ENCODE data around the gene WDFY4. TPM values are rescaled to one million over a fixed set of nuclear protein-coding genes. Genes with fewer than 3 reads are reported as not detected.

Gene WDFY4
- polyA plus RNA-seq, 1 donor (not counting 4 experiments of a cell fraction or from before 2014, with no cell fraction given) = 0.04 TPM

GRCh38 chr10:48758411-48758810 lies 73.7 kb downstream of the WDFY4 start:
- DNase-seq (ENCODE audit: low read depth, low spot score) (no peak), FAIRE-seq (no peak)
- Histone ChIP-seq H3K4me3 (ENCODE audit: control insufficient read depth in 2 of 3, extremely low read depth in 1 of 3, insufficient read depth in 2 of 3, low read depth in 1 of 3, low read length in 3 of 3) (no peak overlapping the region), H3K36me3 (ENCODE audit: control insufficient read depth in 2 of 2, extremely low read depth in 1 of 2, insufficient read depth in 2 of 2, low read length in 2 of 2) (no peaks in the 10 kb centered on the region), H4K20me1 (ENCODE audit: control insufficient read depth, extremely low read depth, insufficient read depth, low read length) (no peaks in the 10 kb centered on the region), H3K4me2 (ENCODE audit: control insufficient read depth, extremely low read depth, insufficient read depth, low read depth, low read length) (no peak overlapping the region), H3K9me1 (ENCODE audit: control insufficient read depth, extremely low read depth, insufficient read depth, low read length) (no peaks in the 10 kb centered on the region), H3K27me3 (ENCODE audit: control insufficient read depth, extremely low read depth, insufficient read depth, low read length) (peaks cover 14% of the 10 kb centered on the region), H2AFZ (ENCODE audit: control insufficient read depth, low read length) (no peak overlapping the region), H3K9ac (ENCODE audit: control insufficient read depth, extremely low read depth, insufficient read depth, low read length) (no peak overlapping the region), H3K79me2 (ENCODE audit: control insufficient read depth, insufficient read depth, low read length) (no peaks in the 10 kb centered on the region), H3K27ac (ENCODE audit: control insufficient read depth, insufficient read depth, low read length) (no peak overlapping the region), H3K4me1 (ENCODE audit: control insufficient read depth, extremely low read depth, insufficient read depth, low read length) (no peaks in the 10 kb centered on the region), H3K9me3 (ENCODE audit: control insufficient read depth, low read depth, low read length) (no peaks in the 10 kb centered on the region)
- dilution Hi-C loops (cut with MboI; ENCODE audit: extremely low pct_ligation_motif_present, low sequenced_read_pairs) = no loop called here
- TF ChIP-seq CTCF (optimal IDR thresholded peaks at IDR 0.05 in 1 of 3, IDR thresholded peaks at IDR 0.05 in 1 of 3, conservative IDR thresholded peaks at IDR 0.05 in 1 of 3; ENCODE audit: extremely low read depth in 1 of 3, insufficient read depth in 2 of 3, low read length in 3 of 3) (no peak), EZH2 (IDR thresholded peaks at IDR 0.05; ENCODE audit: low read length) (no peak)

- H3K4me2 ChIP-seq (ENCODE audit: control insufficient read depth, extremely low read depth, insufficient read depth, low read depth, low read length) = no peak overlapping the region
- no peaks in the 10 kb centered on the region for H3K36me3 ChIP-seq (ENCODE audit: control insufficient read depth in 2 of 2, extremely low read depth in 1 of 2, insufficient read depth in 2 of 2, low read length in 2 of 2)
- dilution Hi-C loops (cut with MboI; ENCODE audit: extremely low pct_ligation_motif_present, low sequenced_read_pairs) = no loop called here
- no peaks in the 10 kb centered on the region for H3K9me3 ChIP-seq (ENCODE audit: control insufficient read depth, low read depth, low read length)
- FAIRE-seq (no peak), DNase-seq (ENCODE audit: low read depth, low spot score) (no peak)
- TF ChIP-seq EZH2 (IDR thresholded peaks at IDR 0.05; ENCODE audit: low read length) (no peak), CTCF (optimal IDR thresholded peaks at IDR 0.05 in 1 of 3, IDR thresholded peaks at IDR 0.05 in 1 of 3, conservative IDR thresholded peaks at IDR 0.05 in 1 of 3; ENCODE audit: extremely low read depth in 1 of 3, insufficient read depth in 2 of 3, low read length in 3 of 3) (no peak)
- H3K4me3 ChIP-seq (ENCODE audit: control insufficient read depth in 2 of 3, extremely low read depth in 1 of 3, insufficient read depth in 2 of 3, low read depth in 1 of 3, low read length in 3 of 3) = no peak overlapping the region
- H3K27ac ChIP-seq (ENCODE audit: control insufficient read depth, insufficient read depth, low read length) = no peak overlapping the region
- H3K9me1 ChIP-seq (ENCODE audit: control insufficient read depth, extremely low read depth, insufficient read depth, low read length) = no peaks in the 10 kb centered on the region
- no peak overlapping the region for H2AFZ ChIP-seq (ENCODE audit: control insufficient read depth, low read length)
- no peaks in the 10 kb centered on the region for H4K20me1 ChIP-seq (ENCODE audit: control insufficient read depth, extremely low read depth, insufficient read depth, low read length)
- H3K9ac ChIP-seq (ENCODE audit: control insufficient read depth, extremely low read depth, insufficient read depth, low read length) = no peak overlapping the region
- H3K79me2 ChIP-seq (ENCODE audit: control insufficient read depth, insufficient read depth, low read length) = no peaks in the 10 kb centered on the region
- peaks cover 14% of the 10 kb centered on the region for H3K27me3 ChIP-seq (ENCODE audit: control insufficient read depth, extremely low read depth, insufficient read depth, low read length)
- no peaks in the 10 kb centered on the region for H3K4me1 ChIP-seq (ENCODE audit: control insufficient read depth, extremely low read depth, insufficient read depth, low read length)
These were observed 74.6 kb downstream of the WDFY4 start for GRCh38 chr10:48759113-48759901.

Measured in keratinocyte (primary cell).